ENCODE data around the gene ALG3. TPM values are rescaled to one million over a fixed set of nuclear protein-coding genes. Genes with fewer than 3 reads are reported as not detected.

The ALG3 gene
- 51.6 and 60.2 TPM in 2 replicates for total RNA-seq

GRCh38 chr3:184248454-184249411, at the start of gene ALG3:
Gene ALG3, minus strand, starts transcription at chr3:184248962. Its CDS starts 22 bp downstream, at chr3:184248940.

GRCh38 chr3:184275961-184276910, 27.5 kb upstream of the ALG3 start, which contains the start of gene ECE2:
Gene ECE2, plus strand, starts transcription at chr3:184276022. Its CDS starts 132 bp downstream, at chr3:184276154.

GRCh38 chr3:184261270-184261853, 12.6 kb upstream of the ALG3 start, which contains the start of gene CAMK2N2:
Gene CAMK2N2, minus strand, starts transcription at chr3:184261553. Its CDS starts 268 bp downstream, at chr3:184261285.

GRCh38 chr3:184249412-184250166, 827 bp upstream of the ALG3 start, which contains the start of gene EEF1AKMT4:
Gene EEF1AKMT4, plus strand, starts transcription at chr3:184249672. Its CDS starts 23 bp downstream, at chr3:184249695.

GRCh38 chr3:184229394-184230080, 19.2 kb downstream of the ALG3 start, which contains the start of gene VWA5B2:
Gene VWA5B2, plus strand, starts transcription at chr3:184229585. Its CDS starts 944 bp downstream, at chr3:184230529.

Other genes with a start within 250 kb of the ALG3 start
- 5.8 and 6.6 TPM in 2 replicates for gene ABCC5, start 231.1 kb downstream of the ALG3 start, total RNA-seq
- gene HTR3D, start 217.2 kb downstream of the ALG3 start, total RNA-seq: not detected in 2 replicates
- gene HTR3C, start 195.9 kb downstream of the ALG3 start, total RNA-seq: not detected in 2 replicates
- not detected in 2 replicates for gene HTR3E, start 151.9 kb downstream of the ALG3 start, total RNA-seq
- gene EIF2B5, start 113.6 kb downstream of the ALG3 start, total RNA-seq: 24.4 and 28.9 TPM in 2 replicates
- gene DVL3, start 93.6 kb downstream of the ALG3 start, total RNA-seq: 25.4 and 28.2 TPM in 2 replicates
- gene AP2M1, start 74.1 kb downstream of the ALG3 start, total RNA-seq: 351 and 403 TPM in 2 replicates
- gene ABCF3, start 62.8 kb downstream of the ALG3 start, total RNA-seq: 29.9 and 49.9 TPM in 2 replicates
- not detected in 2 replicates for gene VWA5B2, start 19.4 kb downstream of the ALG3 start, total RNA-seq
- 3.0 and 5.2 TPM in 2 replicates for gene EEF1AKMT4, start 710 bp upstream of the ALG3 start, total RNA-seq
- gene CAMK2N2, start 12.6 kb upstream of the ALG3 start, total RNA-seq: not detected in 2 replicates
- not detected in 2 replicates for gene ECE2, start 27.1 kb upstream of the ALG3 start, total RNA-seq
- 508 and 570 TPM in 2 replicates for gene PSMD2, start 50.3 kb upstream of the ALG3 start, total RNA-seq
- gene EIF4G1, start 65.6 kb upstream of the ALG3 start, total RNA-seq: 375 and 377 TPM in 2 replicates
- 21.6 and 23.5 TPM in 2 replicates for gene FAM131A, start 88.6 kb upstream of the ALG3 start, total RNA-seq
- 2.2 and 3.4 TPM in 2 replicates for gene CLCN2, start 112.6 kb upstream of the ALG3 start, total RNA-seq
- gene POLR2H, start 112.7 kb upstream of the ALG3 start, total RNA-seq: 100 and 107 TPM in 2 replicates
- not detected in 2 replicates for gene THPO, start 129.2 kb upstream of the ALG3 start, total RNA-seq
- gene CHRD, start 131.1 kb upstream of the ALG3 start, total RNA-seq: 0.17 and 0.30 TPM in 2 replicates